Liver (tissue), 9 donors: ENCODE measurements around the gene BMPER. TPM values are rescaled to one million over a fixed set of nuclear protein-coding genes. Genes with fewer than 3 reads are reported as not detected.

Source experiments
- DNase-seq: peaks from one replicate; pipeline ENCODE4 v3.0.0-alpha.2; 2017; ENCODE audit warnings: low spot score
- H3K27ac ChIP-seq, 2 donors: one replicate each; pipeline ENCODE4 v1.7.0; 2013; ENCODE audit warnings: inconsistent platforms in 2 of 2, low read length in 2 of 2, control low read depth in 1 of 2, low read depth in 1 of 2, mild to moderate bottlenecking in 1 of 2
- H3K27me3 ChIP-seq, 4 donors: one replicate each; pipeline versions ENCODE4 v1.6.1 to v1.7.0; 2013; ENCODE audit warnings: low read length in 3 of 4, inconsistent platforms in 1 of 4, mild to moderate bottlenecking in 1 of 4, moderate library complexity in 1 of 4; ENCODE audit not compliant: control insufficient read depth in 4 of 4, insufficient read depth in 4 of 4
- H3K36me3 ChIP-seq, 4 donors: one replicate each; pipeline versions ENCODE4 v1.6.1 to v1.7.0; 2013; ENCODE audit warnings: low read length in 3 of 4, mild to moderate bottlenecking in 3 of 4, low read depth in 1 of 4, moderate library complexity in 1 of 4; ENCODE audit not compliant: control insufficient read depth in 4 of 4, insufficient read depth in 3 of 4
- H3K4me1 ChIP-seq, 4 donors: one replicate each; pipeline versions ENCODE4 v1.6.1 to v1.7.0; 2013; ENCODE audit warnings: low read length in 3 of 4, mild to moderate bottlenecking in 3 of 4, moderate library complexity in 1 of 4; ENCODE audit not compliant: control insufficient read depth in 4 of 4, insufficient read depth in 4 of 4
- H3K4me3 ChIP-seq, 3 donors: one replicate each; pipeline versions ENCODE4 v1.6.1 to v1.7.0; 2013; ENCODE audit warnings: low read length in 3 of 3, control low read depth in 1 of 3, low read depth in 1 of 3, mild to moderate bottlenecking in 1 of 3
- H3K9ac ChIP-seq, 2 donors: one replicate each; pipeline ENCODE4 v1.7.0; 2013; ENCODE audit warnings: low read length in 2 of 2, mild to moderate bottlenecking in 2 of 2, moderate library complexity in 2 of 2, control low read depth in 1 of 2, low read depth in 1 of 2
- H3K9me3 ChIP-seq, 4 donors: one replicate each; pipeline versions ENCODE4 v1.6.1 to v1.7.0; 2013; ENCODE audit warnings: low read length in 3 of 4; ENCODE audit not compliant: control insufficient read depth in 4 of 4
- EGR1 ChIP-seq, 2 donors: IDR thresholded peaks; 2 replicates each; pipeline ENCODE4 v1.6.1; 2016 to 2018; ENCODE audit warnings: antibody characterized with exemption in 2 of 2, low read depth in 2 of 2
- FOXA1 ChIP-seq: IDR thresholded peaks from 2 replicates; pipeline ENCODE4 v1.6.1; 2016; ENCODE audit warnings: antibody characterized with exemption
- FOXA2 ChIP-seq: IDR thresholded peaks from 2 replicates; pipeline ENCODE4 v1.6.1; 2016; ENCODE audit warnings: antibody characterized with exemption
- GABPA ChIP-seq, 2 donors: IDR thresholded peaks in 1 of 2; conservative IDR thresholded peaks in 1 of 2; 2 replicates each; pipeline ENCODE4 v1.6.1; 2016; ENCODE audit warnings: antibody characterized with exemption in 2 of 2, mild to moderate bottlenecking in 1 of 2, moderate library complexity in 1 of 2
- HNF4A ChIP-seq, 2 donors: conservative IDR thresholded peaks; 2 replicates each; pipeline ENCODE4 v1.6.1; 2016; ENCODE audit warnings: antibody characterized with exemption in 2 of 2, mild to moderate bottlenecking in 2 of 2
- HNF4G ChIP-seq: IDR thresholded peaks from 2 replicates; pipeline ENCODE4 v1.6.1; 2016; ENCODE audit warnings: antibody characterized with exemption
- JUND ChIP-seq, 2 donors: IDR thresholded peaks; 2 replicates each; pipeline ENCODE4 v1.6.1; 2016; ENCODE audit warnings: antibody characterized with exemption in 2 of 2
- MAX ChIP-seq: IDR thresholded peaks from 2 replicates; pipeline ENCODE4 v1.6.1; 2016; ENCODE audit warnings: antibody characterized with exemption
- NR2F2 ChIP-seq: IDR thresholded peaks from 2 replicates; pipeline ENCODE4 v1.6.1; 2016; ENCODE audit warnings: antibody characterized with exemption
- RAD21 ChIP-seq, 2 donors: IDR thresholded peaks; 2 replicates each; pipeline ENCODE4 v1.6.1; 2016; ENCODE audit warnings: antibody characterized with exemption in 2 of 2, mild to moderate bottlenecking in 2 of 2
- RXRA ChIP-seq, 2 donors: IDR thresholded peaks; 2 replicates each; pipeline ENCODE4 v1.6.1; 2017 to 2018; ENCODE audit warnings: antibody characterized with exemption in 2 of 2, mild to moderate bottlenecking in 1 of 2
- SP1 ChIP-seq: IDR thresholded peaks from 2 replicates; pipeline ENCODE4 v1.6.1; 2018; ENCODE audit warnings: antibody characterized with exemption, mild to moderate bottlenecking
- TAF1 ChIP-seq: conservative IDR thresholded peaks from 2 replicates; pipeline ENCODE4 v1.6.1; 2016; ENCODE audit warnings: antibody characterized with exemption, mild to moderate bottlenecking
- YY1 ChIP-seq: IDR thresholded peaks from 2 replicates; pipeline ENCODE4 v1.6.1; 2016; ENCODE audit warnings: antibody characterized with exemption, mild to moderate bottlenecking
- ZBTB33 ChIP-seq: IDR thresholded peaks from 2 replicates; pipeline ENCODE4 v1.6.1; 2016; ENCODE audit warnings: antibody characterized with exemption
- WGBS: extraction: QIAGEN DNeasy Blood & Tissue Kit; methylation state at CpG from one replicate; pipeline ENCODE4 v1.1.7; 2013; 5-methylcytosine and 5-hydroxymethylcytosine counted together
- polyA plus RNA-seq, 2 donors: library from polyadenylated mRNA; stranded (reverse) in 1 of 2; unstranded in 1 of 2; fragments of 200-250 nt in 1 of 2; fragments of >200 nt in 1 of 2; fragmentation: Nextera tagmentation in 1 of 2; extraction: Ambion mirVana in 1 of 2; gene quantifications; one replicate each; pipeline versions ENCODE4 v1.2.1 to v1.2.3, GENCODE V29; 2013 to 2015
- total RNA-seq, 2 donors: library from RNA; depleted of rRNA; stranded (reverse); fragments of >200 nt; gene quantifications; one replicate each; pipeline ENCODE4 v1.2.3, GENCODE V29; 2014
- TF ChIP-seq, protein P1 (sequence below): IDR thresholded peaks from 2 replicates; pipeline ENCODE4 v1.6.1; 2016; ENCODE audit warnings: antibody characterized with exemption, mild to moderate bottlenecking
- TF ChIP-seq, protein P2 (sequence below): fragments of 150-350 bp; IDR thresholded peaks from 2 replicates; pipeline ENCODE4 v1.5.1; 2017; ENCODE audit warnings: improper control_type of control experiment, low read depth, low read length; ENCODE audit not compliant: missing input control
- TF ChIP-seq, protein P3 (sequence below): IDR thresholded peaks from 2 replicates; pipeline ENCODE4 v1.6.1; 2016; ENCODE audit warnings: antibody characterized with exemption
- donor health status: healthy.
- donor health status: healthy.
- donor health status: healthy.
- donor health status: healthy.
- donor health status: healthy.

Gene BMPER
- total and polyA plus RNA-seq, 4 donors: 4.0 to 8.5 (median 6.2) TPM

DNA sequence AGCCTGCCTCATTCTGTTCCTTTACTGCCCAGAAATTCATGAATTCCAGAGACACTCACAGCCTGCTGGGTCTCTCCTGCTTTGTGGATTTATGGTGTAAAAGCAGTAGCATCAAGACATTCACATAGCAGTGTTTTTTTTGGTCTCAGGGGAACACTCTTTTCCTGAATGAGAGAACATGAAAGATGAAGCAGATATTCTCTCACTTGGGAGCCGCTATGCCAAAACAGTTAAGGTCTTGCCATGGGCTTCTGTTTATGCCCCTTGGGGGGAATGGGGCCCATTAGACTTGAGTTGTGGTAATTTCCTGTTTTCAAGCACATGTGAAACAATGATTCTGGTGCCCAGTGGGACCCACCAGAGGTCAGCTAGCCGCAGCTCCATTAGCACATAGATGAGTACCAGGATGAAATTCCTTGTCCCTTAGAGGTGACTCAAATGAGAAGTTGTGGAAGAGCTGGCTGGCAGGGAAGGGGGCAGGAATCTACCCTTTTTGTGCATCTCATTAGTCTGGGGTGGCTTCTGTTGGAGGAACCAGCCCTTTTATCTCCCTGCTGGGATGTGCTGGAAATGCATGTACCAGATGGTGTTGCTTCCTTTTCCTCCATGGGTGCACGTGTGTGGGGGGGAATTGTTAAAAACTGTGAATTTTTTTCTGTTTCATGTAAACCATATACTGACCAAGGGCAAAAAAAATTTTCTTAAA, 13.3 kb downstream of the BMPER start:
- DNase-seq: no peak
- no peaks in the 10 kb centered on the region for H3K36me3 ChIP-seq
- no peaks in the 10 kb centered on the region for H3K4me1 ChIP-seq
- no peak overlapping the region for H3K9ac ChIP-seq
- 75% methylated on average over 3 of the region's 3 CpGs for WGBS
- TF ChIP-seq NR2F2 (no peak), GABPA (IDR thresholded peaks at IDR 0.05 in 1 of 2, conservative IDR thresholded peaks at IDR 0.05 in 1 of 2) (no peak), RXRA (IDR thresholded peaks at IDR 0.05) (no peak), MAX (no peak), JUND (IDR thresholded peaks at IDR 0.05) (no peak), SP1 (no peak), ZBTB33 (no peak), YY1 (no peak), FOXA2 (no peak), TAF1 (no peak), EGR1 (IDR thresholded peaks at IDR 0.05; ENCODE audit: low read depth in 2 of 2) (no peak), HNF4G (no peak), RAD21 (IDR thresholded peaks at IDR 0.05) (no peak), HNF4A (conservative IDR thresholded peaks at IDR 0.05) (no peak), FOXA1 (no peak)
- TF ChIP-seq, protein P1, sequence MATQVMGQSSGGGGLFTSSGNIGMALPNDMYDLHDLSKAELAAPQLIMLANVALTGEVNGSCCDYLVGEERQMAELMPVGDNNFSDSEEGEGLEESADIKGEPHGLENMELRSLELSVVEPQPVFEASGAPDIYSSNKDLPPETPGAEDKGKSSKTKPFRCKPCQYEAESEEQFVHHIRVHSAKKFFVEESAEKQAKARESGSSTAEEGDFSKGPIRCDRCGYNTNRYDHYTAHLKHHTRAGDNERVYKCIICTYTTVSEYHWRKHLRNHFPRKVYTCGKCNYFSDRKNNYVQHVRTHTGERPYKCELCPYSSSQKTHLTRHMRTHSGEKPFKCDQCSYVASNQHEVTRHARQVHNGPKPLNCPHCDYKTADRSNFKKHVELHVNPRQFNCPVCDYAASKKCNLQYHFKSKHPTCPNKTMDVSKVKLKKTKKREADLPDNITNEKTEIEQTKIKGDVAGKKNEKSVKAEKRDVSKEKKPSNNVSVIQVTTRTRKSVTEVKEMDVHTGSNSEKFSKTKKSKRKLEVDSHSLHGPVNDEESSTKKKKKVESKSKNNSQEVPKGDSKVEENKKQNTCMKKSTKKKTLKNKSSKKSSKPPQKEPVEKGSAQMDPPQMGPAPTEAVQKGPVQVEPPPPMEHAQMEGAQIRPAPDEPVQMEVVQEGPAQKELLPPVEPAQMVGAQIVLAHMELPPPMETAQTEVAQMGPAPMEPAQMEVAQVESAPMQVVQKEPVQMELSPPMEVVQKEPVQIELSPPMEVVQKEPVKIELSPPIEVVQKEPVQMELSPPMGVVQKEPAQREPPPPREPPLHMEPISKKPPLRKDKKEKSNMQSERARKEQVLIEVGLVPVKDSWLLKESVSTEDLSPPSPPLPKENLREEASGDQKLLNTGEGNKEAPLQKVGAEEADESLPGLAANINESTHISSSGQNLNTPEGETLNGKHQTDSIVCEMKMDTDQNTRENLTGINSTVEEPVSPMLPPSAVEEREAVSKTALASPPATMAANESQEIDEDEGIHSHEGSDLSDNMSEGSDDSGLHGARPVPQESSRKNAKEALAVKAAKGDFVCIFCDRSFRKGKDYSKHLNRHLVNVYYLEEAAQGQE: no peak
- TF ChIP-seq, protein P2, sequence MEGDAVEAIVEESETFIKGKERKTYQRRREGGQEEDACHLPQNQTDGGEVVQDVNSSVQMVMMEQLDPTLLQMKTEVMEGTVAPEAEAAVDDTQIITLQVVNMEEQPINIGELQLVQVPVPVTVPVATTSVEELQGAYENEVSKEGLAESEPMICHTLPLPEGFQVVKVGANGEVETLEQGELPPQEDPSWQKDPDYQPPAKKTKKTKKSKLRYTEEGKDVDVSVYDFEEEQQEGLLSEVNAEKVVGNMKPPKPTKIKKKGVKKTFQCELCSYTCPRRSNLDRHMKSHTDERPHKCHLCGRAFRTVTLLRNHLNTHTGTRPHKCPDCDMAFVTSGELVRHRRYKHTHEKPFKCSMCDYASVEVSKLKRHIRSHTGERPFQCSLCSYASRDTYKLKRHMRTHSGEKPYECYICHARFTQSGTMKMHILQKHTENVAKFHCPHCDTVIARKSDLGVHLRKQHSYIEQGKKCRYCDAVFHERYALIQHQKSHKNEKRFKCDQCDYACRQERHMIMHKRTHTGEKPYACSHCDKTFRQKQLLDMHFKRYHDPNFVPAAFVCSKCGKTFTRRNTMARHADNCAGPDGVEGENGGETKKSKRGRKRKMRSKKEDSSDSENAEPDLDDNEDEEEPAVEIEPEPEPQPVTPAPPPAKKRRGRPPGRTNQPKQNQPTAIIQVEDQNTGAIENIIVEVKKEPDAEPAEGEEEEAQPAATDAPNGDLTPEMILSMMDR: no peak
- TF ChIP-seq, protein P3, sequence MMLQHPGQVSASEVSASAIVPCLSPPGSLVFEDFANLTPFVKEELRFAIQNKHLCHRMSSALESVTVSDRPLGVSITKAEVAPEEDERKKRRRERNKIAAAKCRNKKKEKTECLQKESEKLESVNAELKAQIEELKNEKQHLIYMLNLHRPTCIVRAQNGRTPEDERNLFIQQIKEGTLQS: no peak
- H3K27me3 ChIP-seq: no peaks in the 10 kb centered on the region
- no peak overlapping the region for H3K27ac ChIP-seq
- H3K4me3 ChIP-seq: no peak overlapping the region
- H3K9me3 ChIP-seq: no peaks in the 10 kb centered on the region
